HG02973 (cell line): Measurements from ENCODE around the gene DBNDD2.

Experiments used
- ATAC-seq: cut with Tn5 transposase; IDR thresholded peaks from one replicate; pipeline ENCODE4 v1.9.1; 2021; ENCODE audit warnings: moderate library complexity; ENCODE audit not compliant: unreplicated experiment

Gene DBNDD2

DNA sequence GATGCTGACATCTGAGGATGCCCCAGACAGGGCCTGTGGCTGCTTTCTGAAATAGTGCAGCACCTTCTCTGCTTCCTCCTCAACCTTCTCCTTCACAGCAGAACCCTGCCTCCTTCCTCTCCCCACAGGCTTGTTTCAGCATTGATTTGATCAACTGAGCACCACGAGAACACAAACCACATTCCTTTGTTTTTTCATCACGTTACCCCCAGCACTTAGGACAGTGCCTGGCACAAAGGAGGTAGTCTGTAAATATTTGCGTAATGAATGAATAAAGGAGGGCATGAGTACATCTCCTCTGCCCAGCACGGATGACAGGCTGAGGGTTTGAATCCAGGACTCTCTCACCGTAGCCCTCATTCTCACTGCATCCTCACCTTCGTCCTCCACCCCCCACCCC is 40.2 kb downstream of the DBNDD2 start:
- no peak for ATAC-seq

DNA sequence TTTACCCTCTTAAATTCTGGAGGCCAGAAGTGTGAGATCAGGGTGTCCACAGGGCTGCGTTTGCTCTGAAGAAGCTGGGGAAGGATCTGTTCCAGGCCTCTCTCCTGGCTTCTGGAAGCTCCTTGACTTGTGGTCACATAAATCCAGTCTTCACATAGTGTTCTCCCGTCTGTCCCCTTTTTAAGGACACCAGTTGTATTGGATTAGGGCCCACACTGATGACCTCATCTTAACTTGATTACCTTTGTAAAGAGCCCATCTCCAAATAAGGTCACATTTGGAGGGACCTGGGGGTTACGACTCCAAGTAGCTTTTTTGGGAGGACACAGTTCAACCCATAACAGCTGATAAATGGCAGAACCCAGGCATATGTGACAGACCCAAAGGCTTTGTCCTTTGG is 41.4 kb downstream of the DBNDD2 start:
- no peak for ATAC-seq

DNA sequence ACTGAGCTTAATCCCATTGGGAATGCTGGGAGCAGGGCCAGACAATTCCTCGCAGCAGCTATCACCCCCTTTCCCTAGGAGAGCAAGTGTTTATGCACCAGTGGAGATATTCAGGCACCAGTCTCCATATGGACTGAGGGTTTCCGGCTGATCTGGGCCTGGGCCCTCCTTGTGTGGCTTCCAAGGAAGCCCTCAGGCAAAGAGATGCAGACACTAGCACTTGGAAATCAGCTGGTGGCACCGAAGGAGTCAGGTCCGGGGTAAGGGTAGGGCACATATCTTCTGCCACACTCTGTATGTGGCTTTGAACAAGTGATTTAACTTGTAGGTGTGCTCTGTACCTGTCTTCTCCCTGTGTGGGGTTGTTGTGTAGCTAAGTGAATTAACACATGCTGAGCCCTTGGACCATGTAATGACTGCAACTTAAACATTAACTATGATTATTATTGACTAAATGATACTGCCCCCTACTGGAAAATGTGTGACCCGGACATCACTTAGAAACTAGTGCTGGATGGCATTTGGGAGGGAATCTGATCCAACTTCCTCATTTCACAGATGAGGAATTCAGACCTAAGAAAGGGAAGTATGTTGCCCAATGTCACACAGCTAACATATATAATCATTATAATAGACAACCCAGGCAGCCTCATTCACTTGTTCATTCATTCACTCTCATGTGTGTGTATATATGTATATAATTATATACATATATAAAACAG is 42.2 kb downstream of the DBNDD2 start:
- no peak for ATAC-seq

DNA sequence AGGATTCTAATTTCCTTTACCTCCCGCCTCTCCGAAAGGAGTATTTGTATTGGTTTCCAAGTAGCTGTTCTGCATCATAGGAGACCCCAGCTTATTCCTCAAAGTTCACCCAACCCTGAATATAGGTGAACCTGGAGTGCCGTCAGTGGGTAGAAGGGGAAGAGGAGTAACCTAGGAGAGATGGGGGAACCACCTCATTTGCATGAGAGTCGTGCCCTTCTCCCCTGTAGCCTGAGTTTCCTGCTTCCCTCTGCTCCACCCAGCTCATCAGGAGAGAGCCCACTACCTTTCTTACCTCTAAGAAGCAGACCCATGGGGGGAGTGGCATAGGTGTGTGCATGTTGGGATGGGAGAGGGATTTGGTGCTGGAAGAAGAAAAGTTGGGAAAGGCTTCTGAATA is 44.1 kb downstream of the DBNDD2 start:
- ATAC-seq: no peak

DNA sequence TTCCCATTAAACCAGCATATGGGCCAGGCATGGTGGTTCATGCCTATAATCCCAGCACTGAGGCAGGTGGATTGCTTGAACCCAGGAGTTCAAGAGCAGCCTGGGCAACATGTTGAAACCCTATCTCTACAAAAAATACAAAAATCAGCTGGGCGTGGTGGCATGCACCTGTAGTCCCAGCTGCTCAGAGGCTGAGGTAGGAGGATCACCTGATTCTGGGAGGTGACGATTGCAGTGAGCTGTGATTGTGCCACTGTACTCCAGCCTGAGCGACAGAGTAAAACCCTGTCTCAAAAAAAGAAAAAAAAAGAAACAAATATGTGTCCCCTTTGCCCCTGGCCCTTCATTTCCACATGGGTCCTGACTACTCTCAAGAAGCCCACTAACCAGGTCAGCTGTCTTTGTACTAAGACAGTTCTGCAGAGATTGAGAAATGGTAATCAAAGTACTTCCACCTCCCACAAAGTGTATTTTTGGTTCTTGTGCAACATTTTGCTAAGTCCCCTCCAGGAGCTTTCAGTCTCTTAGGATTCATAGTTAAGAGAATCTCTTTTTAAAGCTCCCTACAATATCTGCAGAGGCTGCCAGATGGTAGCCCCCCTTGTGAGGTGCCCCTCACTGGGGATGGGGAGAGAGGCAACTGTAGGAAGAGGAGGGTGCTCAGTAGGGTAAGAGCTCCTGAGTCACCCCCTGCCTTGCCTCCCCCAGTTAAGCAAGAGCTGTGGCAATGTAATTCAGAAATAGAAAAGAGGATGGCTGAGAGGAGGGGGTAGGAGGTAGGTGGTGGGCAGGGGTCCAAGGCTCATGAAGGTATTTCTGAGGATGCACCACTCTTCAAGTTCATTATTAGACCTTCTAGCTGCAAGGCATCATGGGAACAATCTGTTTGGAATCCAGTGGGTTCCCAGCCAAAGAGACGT is 44.9 kb downstream of the DBNDD2 start:
- no peak for ATAC-seq

DNA sequence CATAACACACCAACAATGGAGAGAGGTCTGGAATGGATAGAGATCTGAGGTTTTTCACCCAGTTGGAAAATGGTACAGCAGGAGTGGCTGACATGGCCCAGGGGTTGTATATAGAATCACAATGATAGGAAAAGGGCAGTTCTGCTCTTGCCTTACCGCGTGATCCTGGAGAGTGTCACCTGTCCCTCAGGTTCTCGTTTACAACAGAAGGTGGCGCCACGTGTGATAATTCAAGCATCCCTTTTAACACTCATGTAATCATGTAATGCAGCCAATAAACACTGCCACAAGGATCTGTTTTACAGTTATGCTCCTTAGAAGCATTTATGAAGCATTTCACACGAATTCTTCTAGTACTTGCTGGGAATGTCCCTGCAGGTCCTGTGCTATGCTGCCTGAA is 48.5 kb downstream of the DBNDD2 start:
- no peak for ATAC-seq

DNA sequence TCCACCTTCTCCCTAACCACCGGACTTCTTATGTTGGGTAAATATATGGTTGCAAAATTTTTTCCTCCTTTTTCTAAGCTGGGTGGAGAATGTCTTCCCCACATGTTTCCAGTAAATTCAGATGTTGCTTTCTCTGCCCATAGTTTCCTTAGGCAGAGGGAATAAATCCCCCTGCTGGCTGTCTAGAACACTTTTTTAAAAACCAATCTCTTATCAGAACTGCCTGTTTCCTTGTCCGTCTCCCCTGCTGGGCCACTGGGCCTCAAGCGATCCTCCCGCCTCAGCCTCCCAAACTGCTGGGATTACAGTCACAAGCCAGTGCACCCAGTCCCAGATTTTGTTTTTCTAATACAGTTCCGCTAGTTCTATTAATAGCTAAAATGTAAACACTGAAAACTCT is 51.5 kb downstream of the DBNDD2 start:
- ATAC-seq: no peak
